ENCODE measurements around the gene SPAG9.

GRCh38 chr17:50939542-50939794 lies 181.2 kb downstream of the SPAG9 start:
- TF ChIP-seq CTCF (IDR thresholded peaks at IDR 0.05) (no peak), POLR2A (IDR thresholded peaks at IDR 0.05) (no peak)

All from sigmoid colon (tissue), 3 donors.